SK-N-MC (cell line): ENCODE data around the gene IGFBP3.
"Not testable (repeated sequence)": the region's sequence is repeated elsewhere in the genome, so short reads cannot be mapped to it uniquely, and the experiment has no call there.

Experiments
- EZH2 ChIP-seq: fragments of 200-600 bp; sonication (generic); IDR thresholded peaks from one replicate; pipeline ENCODE4 v1.6.1; 2017; ENCODE audit warnings: antibody characterized with exemption
- POLR2AphosphoS5 ChIP-seq: IDR thresholded peaks from 2 replicates; pipeline ENCODE4 v1.6.1; 2012; ENCODE audit warnings: mild to moderate bottlenecking, low read depth, low read length, borderline replicate concordance

DNA sequence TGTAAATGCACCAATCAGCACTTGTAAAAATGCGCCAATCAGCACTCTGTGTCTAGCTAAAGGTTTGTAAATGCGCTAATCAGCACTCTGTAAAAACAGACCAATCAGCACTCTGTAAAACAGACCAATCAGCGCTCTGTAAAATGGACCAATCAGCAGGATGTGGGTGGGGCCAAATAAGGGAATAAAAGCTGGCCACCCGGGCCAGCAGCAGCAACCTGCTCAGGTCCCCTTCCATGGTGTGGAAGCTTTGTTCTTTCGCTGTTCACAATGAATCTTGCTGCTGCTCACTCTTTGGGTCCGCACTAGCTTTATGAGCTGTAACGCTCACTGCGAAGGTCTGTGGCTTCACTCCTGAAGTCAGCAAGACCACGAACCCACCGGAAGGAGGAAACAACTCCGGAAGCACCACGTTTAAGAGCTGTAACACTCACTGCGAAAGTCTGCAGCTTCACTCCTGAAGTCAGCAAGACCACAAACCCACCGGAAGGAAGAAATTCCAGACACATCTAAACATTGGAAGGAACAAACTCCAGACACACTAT is 19.2 kb upstream of the IGFBP3 start:
- not testable (repeated sequence) for TF ChIP-seq POLR2AphosphoS5, EZH2
